Right cardiac atrium (tissue), 5 donors: Measurements from ENCODE around the gene CCDC186. TPM values are rescaled to one million over a fixed set of nuclear protein-coding genes. Genes with fewer than 3 reads are reported as not detected.
A peak's percentile ranks its signal among the peaks of the same experiment; 100 is the strongest.

ENCODE experiments used
- ATAC-seq, 2 donors: fragments of 200-7000 bp; cut with Tn5 transposase; one replicate each; pipeline versions ENCODE4 v1.8.0 to v1.9.1; 2020; ENCODE audit warnings: moderate library complexity in 2 of 2, mild to moderate bottlenecking in 1 of 2
- DNase-seq, 3 donors: peaks; one replicate each; pipeline ENCODE4 v3.0.0-alpha.2; 2020
- H3K27ac ChIP-seq: one replicate; pipeline ENCODE4 v1.5.1; 2013; ENCODE audit warnings: mild to moderate bottlenecking, low read length, control low read depth, moderate library complexity
- H3K27me3 ChIP-seq: one replicate; pipeline ENCODE4 v1.6.1; 2013; ENCODE audit not compliant: control insufficient read depth, insufficient read depth
- H3K4me1 ChIP-seq: one replicate; pipeline ENCODE4 v1.6.1; 2013; ENCODE audit warnings: low read length; ENCODE audit not compliant: control insufficient read depth, insufficient read depth
- H3K4me3 ChIP-seq: one replicate; pipeline ENCODE4 v1.5.1; 2013; ENCODE audit warnings: low read length, control low read depth
- H3K9me3 ChIP-seq: one replicate; pipeline ENCODE4 v1.6.1; 2013; ENCODE audit warnings: low read length; ENCODE audit not compliant: control insufficient read depth
- WGBS: extraction: QIAGEN DNeasy Blood & Tissue Kit; methylation state at CpG from one replicate; pipeline ENCODE4 v1.1.7; 2013; 5-methylcytosine and 5-hydroxymethylcytosine counted together
- intact Hi-C, 4 donors: fragments of 100-400 bp; cut with DNase I; formaldehyde crosslinking; loops; one replicate each; pipeline versions ENCODE4 v1.11.0 to v1.14.0; 2022 to 2023
- polyA plus RNA-seq: library from polyadenylated mRNA; stranded (reverse); fragments of 200-250 nt; gene quantifications from one replicate; pipeline ENCODE4 v1.2.3, GENCODE V29; 2013
- total RNA-seq, 4 donors: library from RNA; stranded (reverse); fragmentation: NEBNext Ultra II Directional; extraction: Animal tissue kit (Norgen Biotek cat#: 25700); gene quantifications; one replicate each; pipeline ENCODE4 v1.2.1, GENCODE V29; 2021
- donor health status: healthy with polysubstance abuse.
- donor health status: DM: no; HTN: yes; CAD: no.
- donor health status: DM: no; HTN: no; CAD: no.
- donor health status: DM: no; HTN: yes; CAD: no; lungs with severe emphysema.
- donor health status: DM: yes; HTN: yes; CAD: no.

Gene CCDC186
- total and polyA plus RNA-seq, 5 donors, result 6.7 to 29.4 (median 20.7) TPM

GRCh38 chr10:114115661-114116445 is 58.1 kb downstream of the CCDC186 start:
- Histone ChIP-seq H3K4me3 (no peak overlapping the region), H3K9me3 (no peaks in the 10 kb centered on the region), H3K4me1 (no peaks in the 10 kb centered on the region), H3K27me3 (no peaks in the 10 kb centered on the region), H3K27ac (no peak overlapping the region)
- 66% methylated on average over 8 of the region's 8 CpGs for WGBS
- no peak for ATAC-seq
- no peak for DNase-seq
- intact Hi-C loops, result no loop called here

- Histone ChIP-seq H3K27me3 (no peaks in the 10 kb centered on the region), H3K9me3 (no peaks in the 10 kb centered on the region), H3K4me3 (no peak overlapping the region), H3K4me1 (no peaks in the 10 kb centered on the region), H3K27ac (no peak overlapping the region)
- DNase-seq, result no peak
- ATAC-seq, result no peak
- intact Hi-C loops, result no loop called here
- 79% methylated on average over 5 of the region's 5 CpGs for WGBS
Measured at GRCh38 chr10:114110174-114110972, 63.6 kb downstream of the CCDC186 start.

DNA sequence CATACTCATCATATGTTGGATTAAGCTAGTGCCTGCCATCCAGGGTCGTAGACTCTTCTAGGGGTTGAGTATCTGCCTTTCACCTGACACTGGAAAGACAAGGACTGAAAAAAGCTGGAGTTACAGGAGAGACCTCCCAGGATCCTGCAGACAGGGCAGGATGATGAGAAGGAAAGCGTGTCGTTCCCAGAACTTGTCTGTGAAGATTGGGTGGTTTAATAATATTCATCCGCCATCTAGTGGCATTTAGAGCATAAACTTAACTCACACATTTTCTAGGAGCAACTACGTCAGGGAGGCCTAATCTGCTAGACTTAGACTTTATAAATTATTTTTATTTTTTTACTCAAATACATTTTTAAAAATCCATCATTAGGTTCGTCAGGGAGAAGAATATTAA is 70.7 kb downstream of the CCDC186 start:
- WGBS, result 10% methylated on average over 6 of the region's 6 CpGs
- intact Hi-C loops, result loop anchor here (2.0 to 10.0 kb wide), 8 partner anchors 56 to 401 kb away; no protein-coding TSS in a partner anchor

GRCh38 chr10:114102256-114102655 is 71.7 kb downstream of the CCDC186 start:
- no peaks in the 10 kb centered on the region for H3K9me3 ChIP-seq
- WGBS, result 42% methylated on average over 2 of the region's 2 CpGs
- no peak for ATAC-seq
- intact Hi-C loops, result loop anchor here (2.0 to 10.0 kb wide), 8 partner anchors 55 to 400 kb away; no protein-coding TSS in a partner anchor
- no peaks in the 10 kb centered on the region for H3K27me3 ChIP-seq
- H3K4me1 ChIP-seq, result peaks cover 5% of the 10 kb centered on the region
- H3K27ac ChIP-seq, result no peak overlapping the region
- no peak for DNase-seq
- H3K4me3 ChIP-seq, result no peak overlapping the region

More for the DNA sequence above, 70.7 kb downstream of the CCDC186 start:
- ATAC-seq (peak; percentile 55 to 58), DNase-seq (no peak)
- Histone ChIP-seq H3K27ac (no peak overlapping the region), H3K27me3 (no peaks in the 10 kb centered on the region), H3K9me3 (no peaks in the 10 kb centered on the region), H3K4me3 (no peak overlapping the region), H3K4me1 (peaks cover 5% of the 10 kb centered on the region)

DNA sequence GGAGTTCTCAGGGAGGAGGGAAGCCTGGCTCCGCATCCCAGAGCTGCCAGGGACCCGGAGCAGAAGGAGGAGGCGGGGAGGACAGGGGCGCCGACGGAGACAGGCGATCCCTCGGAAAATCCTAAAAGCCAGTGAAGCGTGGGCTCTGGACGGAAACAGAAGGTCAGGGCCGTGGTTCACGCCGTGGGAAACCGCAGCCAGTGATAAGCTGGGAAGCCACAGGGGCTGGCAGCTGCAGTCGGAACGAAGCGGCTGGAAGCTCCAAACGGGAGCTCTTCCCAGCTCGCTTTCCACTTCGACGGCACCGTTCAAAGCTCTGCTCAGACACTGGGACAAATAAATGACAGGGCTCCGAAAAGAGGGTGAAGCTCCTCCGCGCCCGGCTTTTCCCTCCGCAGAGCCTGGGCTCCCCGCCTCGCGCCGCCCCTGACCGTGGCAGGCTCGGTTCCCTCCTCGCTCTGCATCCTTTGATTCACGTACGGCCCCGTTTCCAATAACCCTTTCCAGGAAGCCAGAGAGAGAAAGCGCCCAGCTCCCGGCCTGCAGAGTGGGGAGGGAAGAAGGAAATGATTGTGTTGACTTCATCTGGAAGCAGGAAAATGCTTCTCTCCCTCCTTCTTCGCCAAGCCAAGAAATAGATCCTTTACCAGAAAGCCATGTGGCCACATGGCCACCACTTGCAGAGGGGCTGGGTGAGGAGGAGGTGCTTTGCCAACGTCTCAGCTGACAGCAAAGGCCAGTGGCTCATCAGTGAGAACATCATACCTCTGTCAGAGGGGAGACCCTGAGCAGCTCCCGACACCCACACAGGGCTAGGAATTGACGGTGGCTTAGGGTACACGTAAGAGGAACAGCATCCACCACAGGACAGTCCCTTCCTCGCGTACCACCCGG is 72.9 kb downstream of the CCDC186 start:
- ATAC-seq, result peak; percentile 59 to 65
- intact Hi-C loops, result loop anchor here (5.0 to 10.0 kb wide), 7 partner anchors 54 to 399 kb away; no protein-coding TSS in a partner anchor
- Histone ChIP-seq H3K4me1 (peaks cover 10% of the 10 kb centered on the region), H3K27ac (peak overlapping the region; percentile 37), H3K4me3 (peak overlapping the region; percentile 79), H3K9me3 (no peaks in the 10 kb centered on the region), H3K27me3 (no peaks in the 10 kb centered on the region)
- DNase-seq, result peak; percentile 62 to 80 (median 78)
- 8% methylated on average over 47 of the region's 47 CpGs for WGBS

- H3K4me3 ChIP-seq, result no peak overlapping the region
- no peaks in the 10 kb centered on the region for H3K9me3 ChIP-seq
- no peak for ATAC-seq
- intact Hi-C loops, result loop anchor here in 1 of 4 donors (10.0 kb wide), 1 partner anchor 52 kb away; the partner anchor contains the start of gene ADRB1
- no peaks in the 10 kb centered on the region for H3K27me3 ChIP-seq
- no peak overlapping the region for H3K27ac ChIP-seq
- 41% methylated on average over 3 of the region's 3 CpGs for WGBS
- H3K4me1 ChIP-seq, result peaks cover 10% of the 10 kb centered on the region
- no peak for DNase-seq
Measured at GRCh38 chr10:114096864-114097263, 77.1 kb downstream of the CCDC186 start.

- no peaks in the 10 kb centered on the region for H3K27me3 ChIP-seq
- DNase-seq, result no peak
- intact Hi-C loops, result loop anchor here in 1 of 4 donors (10.0 kb wide), 1 partner anchor 51 kb away; the partner anchor contains the start of gene ADRB1
- ATAC-seq, result no peak
- 66% methylated on average over 13 of the region's 13 CpGs for WGBS
- peaks cover 5% of the 10 kb centered on the region for H3K4me1 ChIP-seq
- no peaks in the 10 kb centered on the region for H3K9me3 ChIP-seq
- H3K27ac ChIP-seq, result no peak overlapping the region
- no peak overlapping the region for H3K4me3 ChIP-seq
Measured at GRCh38 chr10:114095559-114096337, 78.3 kb downstream of the CCDC186 start.

- H3K4me3 ChIP-seq, result no peak overlapping the region
Measured at GRCh38 chr10:114094795-114095194, 79.2 kb downstream of the CCDC186 start.

GRCh38 chr10:114087655-114088054 is 86.3 kb downstream of the CCDC186 start:
- H3K9me3 ChIP-seq, result no peaks in the 10 kb centered on the region
- intact Hi-C loops, result no loop called here
- no peak overlapping the region for H3K4me3 ChIP-seq
- no peaks in the 10 kb centered on the region for H3K27me3 ChIP-seq
- no peaks in the 10 kb centered on the region for H3K4me1 ChIP-seq
- WGBS, result 69% methylated on average over 4 of the region's 4 CpGs
- DNase-seq, result no peak
- peak in 1 of 2 donors; percentile 24 for ATAC-seq
- no peak overlapping the region for H3K27ac ChIP-seq

More at GRCh38 chr10:114094795-114095194, 79.2 kb downstream of the CCDC186 start:
- intact Hi-C loops, result loop anchor here in 1 of 4 donors (10.0 kb wide), 1 partner anchor 50 kb away; the partner anchor contains the start of gene ADRB1
- peaks cover 5% of the 10 kb centered on the region for H3K4me1 ChIP-seq
- H3K9me3 ChIP-seq, result no peaks in the 10 kb centered on the region
- no peak for DNase-seq
- H3K27ac ChIP-seq, result no peak overlapping the region
- H3K27me3 ChIP-seq, result no peaks in the 10 kb centered on the region
- WGBS, result 84% methylated on average over 3 of the region's 3 CpGs
- ATAC-seq, result no peak

- no peaks in the 10 kb centered on the region for H3K27me3 ChIP-seq
- no peaks in the 10 kb centered on the region for H3K9me3 ChIP-seq
- DNase-seq, result no peak
- 75% methylated on average over 5 of the region's 5 CpGs for WGBS
- H3K27ac ChIP-seq, result no peak overlapping the region
- H3K4me1 ChIP-seq, result no peaks in the 10 kb centered on the region
- H3K4me3 ChIP-seq, result no peak overlapping the region
- intact Hi-C loops, result no loop called here
- ATAC-seq, result no peak
Measured at GRCh38 chr10:114087255-114087654, 86.7 kb downstream of the CCDC186 start.
